Stimulated activated CD8-positive, alpha-beta memory T cell treated with anti-CD3 and anti-CD28 coated beads, Interleukin-15, amount 100 ng/mL, for 24 hours (primary cell): ENCODE data around the gene SLC17A7.
A peak's percentile ranks its signal among the peaks of the same experiment; 100 is the strongest.
"Not testable (repeated sequence)": the region's sequence is repeated elsewhere in the genome, so short reads cannot be mapped to it uniquely, and the experiment has no call there.

Experiments
- DNase-seq: peaks from one replicate; pipeline ENCODE4 v3.0.0-alpha.2; 2020; ENCODE audit warnings: low read depth

SLC17A7 gene

GRCh38 chr19:49441210-49441959 is at the start of gene SLC17A7:
Gene SLC17A7, minus strand, starts transcription at chr19:49441527. Its CDS starts 148 bp downstream, at chr19:49441379.
- DNase-seq = no peak

DNA sequence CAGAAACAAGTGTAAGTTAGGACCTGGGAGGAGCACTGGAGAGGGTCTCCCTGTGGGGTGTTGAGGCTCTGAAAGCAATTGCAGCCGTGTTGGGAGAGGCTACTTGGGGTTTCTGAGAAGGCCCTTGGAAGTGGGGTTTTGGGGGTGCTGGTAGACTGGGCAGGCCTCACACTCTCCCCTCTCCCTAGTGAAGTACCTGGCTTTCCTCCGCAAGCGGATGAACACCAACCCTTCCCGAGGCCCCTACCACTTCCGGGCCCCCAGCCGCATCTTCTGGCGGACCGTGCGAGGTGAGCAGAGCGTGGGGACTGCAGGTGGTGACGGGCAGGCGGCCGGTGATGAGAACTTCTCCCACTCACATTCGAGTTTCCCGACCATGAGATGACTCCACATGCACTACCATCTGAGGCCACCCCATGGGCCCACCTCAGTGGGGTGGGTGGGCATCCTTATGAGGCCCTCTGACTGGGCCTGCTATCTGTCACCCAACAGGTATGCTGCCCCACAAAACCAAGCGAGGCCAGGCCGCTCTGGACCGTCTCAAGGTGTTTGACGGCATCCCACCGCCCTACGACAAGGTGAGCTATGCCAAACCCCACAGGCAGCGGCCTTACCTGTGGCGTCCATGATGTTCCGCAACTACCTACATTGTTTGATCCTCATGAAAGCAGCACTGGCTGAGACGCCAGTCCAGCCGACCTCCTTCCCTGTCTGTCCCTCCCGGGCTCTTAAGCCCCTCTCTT is 49.1 kb upstream of the SLC17A7 start:
- DNase-seq = no peak

- no peak for DNase-seq
These were observed 48.4 kb upstream of the SLC17A7 start for GRCh38 chr19:49489601-49490167.

- DNase-seq = no peak
These were observed 47.7 kb upstream of the SLC17A7 start for GRCh38 chr19:49488863-49489537.

GRCh38 chr19:49488046-49488862 is 46.9 kb upstream of the SLC17A7 start:
- DNase-seq = no peak

DNA sequence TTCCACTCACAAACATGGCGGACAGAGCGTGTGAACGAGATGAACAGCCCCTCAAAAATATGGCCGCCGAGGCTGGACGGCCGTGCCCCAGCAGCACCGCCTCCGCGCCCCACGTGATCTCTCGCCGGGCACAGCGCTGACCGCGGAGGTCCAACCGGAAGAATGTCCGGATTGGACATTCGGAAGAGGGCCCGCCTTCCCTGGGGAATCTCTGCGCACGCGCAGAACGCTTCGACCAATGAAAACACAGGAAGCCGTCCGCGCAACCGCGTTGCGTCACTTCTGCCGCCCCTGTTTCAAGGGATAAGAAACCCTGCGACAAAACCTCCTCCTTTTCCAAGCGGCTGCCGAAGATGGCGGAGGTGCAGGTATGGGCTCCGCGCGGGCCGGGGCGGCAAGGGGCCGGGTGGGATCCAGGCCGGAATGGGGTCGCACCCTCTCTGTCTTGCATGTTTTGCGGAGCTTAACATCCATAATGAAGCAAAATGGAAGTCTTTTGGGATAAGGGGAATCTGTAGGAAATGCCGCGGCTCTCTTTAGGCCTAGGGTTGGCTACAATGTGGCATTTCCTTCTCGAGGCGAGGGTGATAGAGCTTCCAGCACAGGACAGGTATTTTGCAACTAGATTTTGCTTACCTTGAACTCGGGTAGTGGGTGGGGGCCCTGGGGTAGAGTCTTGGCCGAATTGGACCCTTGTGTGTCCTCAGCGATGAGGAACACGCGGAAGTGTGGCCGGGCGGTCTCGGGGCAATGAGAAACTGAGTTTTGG is 46.1 kb upstream of the SLC17A7 start, which contains the start of gene RPL13A:
TSS of gene RPL13A (plus strand) at position 332 of the 769 bp plus-strand sequence. CDS start at position 354, 22 bp downstream.
- peak; percentile 99 for DNase-seq

- DNase-seq = no peak
These were observed 45.5 kb upstream of the SLC17A7 start for GRCh38 chr19:49486710-49487276.

- no peak for DNase-seq
These were observed 44.9 kb upstream of the SLC17A7 start for GRCh38 chr19:49486232-49486631.

- DNase-seq = no peak
These were observed 39.8 kb upstream of the SLC17A7 start for GRCh38 chr19:49481020-49481683.

DNA sequence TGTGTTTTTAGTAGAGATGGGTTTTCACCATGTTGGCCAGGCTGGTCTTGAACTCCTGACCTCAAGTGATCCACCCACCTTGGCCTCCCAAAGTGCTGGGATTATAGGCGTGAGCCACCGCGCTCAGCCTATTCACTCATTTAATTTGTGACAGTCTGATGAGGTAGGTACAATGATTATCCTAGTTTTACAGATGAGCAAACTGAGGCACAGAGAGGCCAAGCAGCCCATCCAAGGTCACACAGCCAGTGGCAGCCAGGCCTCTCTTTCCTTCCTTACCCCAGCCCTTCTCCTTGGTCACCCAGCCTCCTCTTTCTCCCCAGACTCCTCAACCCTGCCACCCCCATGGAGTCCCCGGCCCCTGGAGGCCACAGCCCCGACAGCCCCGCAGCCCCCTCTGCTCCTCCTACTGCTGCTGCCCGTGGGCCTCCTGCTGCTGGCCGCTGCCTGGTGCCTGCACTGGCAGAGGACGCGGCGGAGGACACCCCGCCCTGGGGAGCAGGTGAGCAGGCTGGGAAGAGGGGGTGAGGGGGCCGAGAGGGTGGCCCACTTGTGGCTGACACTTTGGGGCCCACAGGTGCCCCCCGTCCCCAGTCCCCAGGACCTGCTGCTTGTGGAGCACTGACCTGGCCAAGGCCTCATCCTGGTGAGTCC is 38.8 kb upstream of the SLC17A7 start:
- no peak for DNase-seq

DNA sequence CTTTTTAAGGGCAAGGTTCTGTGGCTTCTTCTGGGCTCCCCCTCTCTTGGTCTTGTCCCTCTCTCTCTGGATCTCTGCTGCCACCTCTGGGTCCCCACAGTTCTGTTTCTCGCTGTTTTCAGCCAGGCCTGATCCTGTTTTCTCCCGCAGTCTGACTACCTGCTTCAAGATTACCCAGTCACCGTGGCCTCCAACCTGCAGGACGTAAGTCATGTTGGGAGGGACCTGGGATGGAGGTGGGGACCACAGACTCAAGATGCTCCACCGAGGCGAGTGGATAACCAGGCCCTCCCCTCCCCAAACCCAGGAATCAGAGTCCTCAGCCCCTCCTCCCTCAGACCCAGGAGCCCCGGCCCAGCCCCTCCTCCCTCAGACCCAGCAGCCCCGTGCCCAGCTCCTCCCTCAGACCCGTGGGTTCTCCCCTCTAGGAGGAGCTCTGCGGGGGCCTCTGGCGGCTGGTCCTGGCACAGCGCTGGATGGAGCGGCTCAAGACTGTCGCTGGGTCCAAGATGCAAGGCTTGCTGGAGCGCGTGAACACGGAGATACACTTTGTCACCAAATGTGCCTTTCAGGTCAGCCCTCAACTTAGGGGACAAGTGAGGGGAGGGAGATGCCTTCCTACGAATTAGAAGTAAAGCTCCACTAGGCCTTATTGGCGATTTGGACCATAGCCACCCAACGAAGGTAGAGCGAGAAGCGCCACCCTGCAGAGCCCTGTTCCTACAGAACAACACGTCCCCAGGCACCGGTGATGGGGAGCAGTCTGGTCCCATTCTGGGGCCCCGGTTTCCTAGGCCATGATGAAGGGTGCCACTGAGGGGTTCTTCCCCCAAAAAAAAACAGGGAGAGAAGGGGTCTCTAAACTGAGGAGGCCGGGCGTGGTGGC is 34.9 kb upstream of the SLC17A7 start:
- no peak for DNase-seq

GRCh38 chr19:49475191-49475917 is 34.0 kb upstream of the SLC17A7 start:
- DNase-seq = no peak

- DNase-seq = no peak
These were observed 33.2 kb upstream of the SLC17A7 start for GRCh38 chr19:49474542-49474924.

- peak; percentile 89 for DNase-seq
These were observed 32.7 kb upstream of the SLC17A7 start, which contains the start of gene FLT3LG for GRCh38 chr19:49473868-49474541. Gene FLT3LG, plus strand, starts transcription at chr19:49474215. Its CDS starts 425 bp downstream, at chr19:49474640.

- not testable (repeated sequence) for DNase-seq
These were observed 32.2 kb upstream of the SLC17A7 start for GRCh38 chr19:49473501-49473867.

- no peak for DNase-seq
These were observed 31.6 kb upstream of the SLC17A7 start for GRCh38 chr19:49472936-49473335.

- DNase-seq = no peak
These were observed 29.3 kb upstream of the SLC17A7 start for GRCh38 chr19:49470615-49470978.
